ENCODE measurements around the gene LGI4. TPM values are rescaled to one million over a fixed set of nuclear protein-coding genes. Genes with fewer than 3 reads are reported as not detected.
A peak's percentile ranks its signal among the peaks of the same experiment; 100 is the strongest.
"Not testable (repeated sequence)": the region's sequence is repeated elsewhere in the genome, so short reads cannot be mapped to it uniquely, and the experiment has no call there.

LGI4 gene
- total RNA-seq, 1 donor from 2014 or later = 16.1 TPM

GRCh38 chr19:35105047-35105410 lies 29.8 kb downstream of the LGI4 start:
- Mint-ChIP-seq H3K36me3 (ENCODE audit: low read depth) (no peaks in the 10 kb centered on the region), H3K9me3 (peaks cover 4% of the 10 kb centered on the region), H3K4me3 (no peak overlapping the region), H3K4me1 (peaks cover 29% of the 10 kb centered on the region), H3K27ac (ENCODE audit: unreplicated experiment) (no peak overlapping the region), H3K27me3 (ENCODE audit: low read depth) (no peaks in the 10 kb centered on the region)
- DNase-seq (ENCODE audit: low read depth, low spot score) = no peak
- TF ChIP-seq, protein P1, sequence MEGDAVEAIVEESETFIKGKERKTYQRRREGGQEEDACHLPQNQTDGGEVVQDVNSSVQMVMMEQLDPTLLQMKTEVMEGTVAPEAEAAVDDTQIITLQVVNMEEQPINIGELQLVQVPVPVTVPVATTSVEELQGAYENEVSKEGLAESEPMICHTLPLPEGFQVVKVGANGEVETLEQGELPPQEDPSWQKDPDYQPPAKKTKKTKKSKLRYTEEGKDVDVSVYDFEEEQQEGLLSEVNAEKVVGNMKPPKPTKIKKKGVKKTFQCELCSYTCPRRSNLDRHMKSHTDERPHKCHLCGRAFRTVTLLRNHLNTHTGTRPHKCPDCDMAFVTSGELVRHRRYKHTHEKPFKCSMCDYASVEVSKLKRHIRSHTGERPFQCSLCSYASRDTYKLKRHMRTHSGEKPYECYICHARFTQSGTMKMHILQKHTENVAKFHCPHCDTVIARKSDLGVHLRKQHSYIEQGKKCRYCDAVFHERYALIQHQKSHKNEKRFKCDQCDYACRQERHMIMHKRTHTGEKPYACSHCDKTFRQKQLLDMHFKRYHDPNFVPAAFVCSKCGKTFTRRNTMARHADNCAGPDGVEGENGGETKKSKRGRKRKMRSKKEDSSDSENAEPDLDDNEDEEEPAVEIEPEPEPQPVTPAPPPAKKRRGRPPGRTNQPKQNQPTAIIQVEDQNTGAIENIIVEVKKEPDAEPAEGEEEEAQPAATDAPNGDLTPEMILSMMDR (conservative IDR thresholded peaks at IDR 0.05) = no peak

- Mint-ChIP-seq H3K4me1 (peaks cover 29% of the 10 kb centered on the region), H3K36me3 (ENCODE audit: low read depth) (no peaks in the 10 kb centered on the region), H3K4me3 (no peak overlapping the region), H3K9me3 (peaks cover 4% of the 10 kb centered on the region), H3K27ac (ENCODE audit: unreplicated experiment) (no peak overlapping the region), H3K27me3 (ENCODE audit: low read depth) (no peaks in the 10 kb centered on the region)
- DNase-seq (ENCODE audit: low read depth, low spot score) = no peak
- TF ChIP-seq, protein P1 (conservative IDR thresholded peaks at IDR 0.05) = no peak
Measured at GRCh38 chr19:35104361-35104760, 30.5 kb downstream of the LGI4 start.

- peak overlapping the region; percentile 76 for H3K27ac Mint-ChIP-seq (ENCODE audit: unreplicated experiment)
- H3K4me3 Mint-ChIP-seq; DNase-seq (ENCODE audit: low read depth, low spot score); H3K27me3 Mint-ChIP-seq (ENCODE audit: low read depth); H3K36me3 Mint-ChIP-seq (ENCODE audit: low read depth); H3K9me3 Mint-ChIP-seq: not testable (repeated sequence)
- peaks cover 26% of the 10 kb centered on the region for H3K4me1 Mint-ChIP-seq
Measured at GRCh38 chr19:35103614-35104013, 31.2 kb downstream of the LGI4 start.

DNA sequence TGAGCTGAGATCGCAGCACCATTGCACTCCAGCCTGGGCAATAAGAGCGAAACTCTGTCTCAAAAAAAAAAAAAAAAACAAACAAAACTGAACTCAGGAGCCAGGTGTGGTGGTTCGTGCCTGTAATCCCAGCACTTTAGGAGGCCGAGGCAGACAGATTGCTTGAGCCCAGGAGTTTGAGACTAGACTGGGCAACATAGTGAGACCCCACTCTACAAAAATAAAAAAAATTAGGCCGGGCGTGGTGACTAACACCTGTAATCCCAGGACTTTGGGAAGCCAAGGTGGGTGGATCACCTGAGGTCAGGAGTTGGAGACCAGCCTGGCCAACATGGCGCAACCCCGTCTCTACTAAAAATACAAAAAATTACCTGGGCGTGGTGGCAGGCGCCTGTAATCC lies 32.9 kb downstream of the LGI4 start:
- H3K4me1 Mint-ChIP-seq = peaks cover 14% of the 10 kb centered on the region
- H3K27me3 Mint-ChIP-seq (ENCODE audit: low read depth); DNase-seq (ENCODE audit: low read depth, low spot score); H3K4me3 Mint-ChIP-seq; H3K27ac Mint-ChIP-seq (ENCODE audit: unreplicated experiment); H3K36me3 Mint-ChIP-seq (ENCODE audit: low read depth); H3K9me3 Mint-ChIP-seq: not testable (repeated sequence)

DNA sequence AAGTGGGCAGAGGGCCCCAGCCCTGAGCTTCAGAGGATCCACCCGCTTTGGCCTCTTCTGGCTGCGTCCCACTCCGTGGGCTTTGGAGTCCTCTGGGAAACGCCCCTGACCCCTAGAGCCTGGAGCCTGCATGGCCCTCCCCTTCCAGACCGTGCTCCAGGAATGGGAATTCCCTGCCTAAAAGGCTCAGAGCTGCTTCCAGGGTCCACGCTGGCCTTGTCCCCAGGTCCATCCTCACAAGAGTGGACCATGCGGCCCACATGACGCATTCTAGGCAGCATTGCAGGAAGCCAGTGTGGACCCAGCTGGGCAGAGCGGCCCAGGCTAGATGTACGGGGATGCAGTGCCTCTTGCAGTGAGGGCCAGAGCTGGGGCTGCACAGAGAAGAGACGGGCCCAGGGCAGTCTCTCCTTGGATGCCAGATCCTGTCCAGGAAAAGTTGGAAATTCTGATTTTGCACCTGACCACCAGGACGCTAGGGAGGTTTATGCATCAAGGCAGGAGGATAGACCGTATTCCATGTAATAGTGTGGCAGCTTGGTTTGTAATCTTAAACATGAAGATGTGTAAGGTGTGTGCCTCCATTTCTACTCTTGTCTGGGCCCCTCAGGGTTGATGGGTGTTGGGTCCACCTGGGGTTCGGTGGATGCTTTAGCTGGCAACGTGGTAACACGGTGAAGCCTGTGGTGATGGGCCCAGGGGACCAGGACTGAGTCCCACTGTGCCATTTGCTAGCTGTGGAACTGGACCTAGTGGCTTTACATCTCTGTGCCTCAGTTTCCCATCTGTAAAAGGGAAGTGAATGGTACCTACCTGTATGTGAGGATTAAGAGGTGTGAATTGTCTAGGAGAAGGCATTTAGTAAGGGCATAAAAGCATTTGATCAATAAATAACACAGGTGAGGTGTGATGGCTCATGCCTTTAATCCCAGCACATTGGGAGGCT lies 34.0 kb downstream of the LGI4 start:
- peak overlapping the region; percentile 6 for H3K27ac Mint-ChIP-seq (ENCODE audit: unreplicated experiment)
- DNase-seq (ENCODE audit: low read depth, low spot score) = no peak
- TF ChIP-seq, protein P1 (conservative IDR thresholded peaks at IDR 0.05) = no peak
- no peaks in the 10 kb centered on the region for H3K27me3 Mint-ChIP-seq (ENCODE audit: low read depth)
- no peaks in the 10 kb centered on the region for H3K9me3 Mint-ChIP-seq
- no peaks in the 10 kb centered on the region for H3K36me3 Mint-ChIP-seq (ENCODE audit: low read depth)
- H3K4me3 Mint-ChIP-seq = no peak overlapping the region
- H3K4me1 Mint-ChIP-seq = peaks cover 12% of the 10 kb centered on the region

DNA sequence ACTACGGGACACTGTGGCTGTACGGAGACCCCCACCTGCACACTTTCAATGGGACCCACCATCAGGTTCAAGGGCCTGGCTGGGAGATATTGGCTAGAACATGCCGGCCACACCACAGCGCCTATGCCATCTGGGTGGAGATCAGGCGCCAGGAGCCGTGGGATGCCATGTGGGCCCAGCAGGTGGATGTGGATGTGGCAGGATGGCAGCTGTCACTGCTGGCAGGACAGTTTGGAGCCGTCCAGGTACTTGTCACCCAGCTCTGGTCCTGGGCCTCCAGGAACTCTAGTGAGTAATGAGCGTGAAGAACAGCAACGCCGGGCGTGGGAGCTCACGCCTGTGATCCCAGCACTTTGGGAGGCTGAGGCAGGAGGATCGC lies 35.0 kb downstream of the LGI4 start:
- TF ChIP-seq, protein P1 (conservative IDR thresholded peaks at IDR 0.05) = no peak
- no peak for DNase-seq (ENCODE audit: low read depth, low spot score)
- H3K4me3 Mint-ChIP-seq = no peak overlapping the region
- no peaks in the 10 kb centered on the region for H3K27me3 Mint-ChIP-seq (ENCODE audit: low read depth)
- H3K4me1 Mint-ChIP-seq = peaks cover 13% of the 10 kb centered on the region
- no peak overlapping the region for H3K27ac Mint-ChIP-seq (ENCODE audit: unreplicated experiment)
- H3K36me3 Mint-ChIP-seq (ENCODE audit: low read depth) = no peaks in the 10 kb centered on the region
- H3K9me3 Mint-ChIP-seq = no peaks in the 10 kb centered on the region

All from neural crest cell (in vitro differentiated cells).